HepG2 (cell line): ENCODE measurements around the gene RNF149. TPM values are rescaled to one million over a fixed set of nuclear protein-coding genes. Genes with fewer than 3 reads are reported as not detected.

Experiments
- ADNP ChIP-seq: sonication (generic); formaldehyde crosslinking; IDR thresholded peaks from 2 replicates; pipeline ENCODE4 v1.4.0; 2020; ENCODE audit warnings: missing genetic modification reagents
- HIVEP1 ChIP-seq: sonication (generic); formaldehyde crosslinking; IDR thresholded peaks from 2 replicates; pipeline ENCODE4 v1.4.0; 2020; ENCODE audit warnings: mild to moderate bottlenecking, missing genetic modification reagents
- HNRNPL ChIP-seq: fragments of 200-400 bp; formaldehyde crosslinking; IDR thresholded peaks from 2 replicates; pipeline ENCODE4 v1.6.1; 2017; ENCODE audit warnings: mild to moderate bottlenecking, low read depth, low read length
- KDM1A ChIP-seq: IDR thresholded peaks from 2 replicates; pipeline ENCODE4 v1.6.1; 2016; ENCODE audit warnings: missing compliant biosample characterization
- TAF15 ChIP-seq: fragments of 200-400 bp; formaldehyde crosslinking; IDR thresholded peaks from one replicate; pipeline ENCODE4 v1.6.1; 2018; ENCODE audit warnings: mild to moderate bottlenecking, low read depth, low read length; ENCODE audit not compliant: poor library complexity, severe bottlenecking
- ZBTB42 ChIP-seq: sonication (generic); formaldehyde crosslinking; IDR thresholded peaks from 2 replicates; pipeline ENCODE4 v1.5.0; 2020; ENCODE audit warnings: mild to moderate bottlenecking, missing genetic modification reagents
- ZC3H4 ChIP-seq: sonication (generic); formaldehyde crosslinking; IDR thresholded peaks from 2 replicates; pipeline ENCODE4 v1.4.0; 2020; ENCODE audit warnings: missing genetic modification reagents, borderline replicate concordance
- ZFP1 ChIP-seq: IDR thresholded peaks from 2 replicates; pipeline ENCODE4 v1.6.1; 2016
- ZFP90 ChIP-seq: sonication (generic); formaldehyde crosslinking; IDR thresholded peaks from 2 replicates; pipeline ENCODE4 v1.8.0; 2022; ENCODE audit warnings: missing genetic modification reagents, mild to moderate bottlenecking, inconsistent platforms, borderline replicate concordance
- polyA plus RNA-seq, 8 experiments: library from polyadenylated mRNA; depleted of rRNA in 3 of 8; stranded (reverse) in 7 of 8; unstranded in 1 of 8; fragments of >200 nt; fragmentation: Illumina TruSeq in 4 of 8; extraction: Trizol in 4 of 8; gene quantifications; 2 replicates each; pipeline versions ENCODE4 v1.2.1 to v1.2.3, GENCODE V29; 2011 to 2016; ENCODE audit warnings: low read depth in 4 of 8, missing spikeins in 1 of 8, mixed read lengths in 1 of 8; ENCODE audit not compliant: insufficient read depth in 1 of 8
- total RNA-seq, 5 experiments: library from RNA; depleted of rRNA; stranded (reverse); fragments of >200 nt; fragmentation: Illumina TruSeq; extraction: Trizol; gene quantifications; 2 replicates each; pipeline ENCODE4 v1.2.3, GENCODE V29; 2016; ENCODE audit warnings: low read depth in 1 of 5
- TF ChIP-seq, protein P1 (sequence below): sonication (generic); formaldehyde crosslinking; IDR thresholded peaks from 2 replicates; pipeline ENCODE4 v1.4.0; 2020; ENCODE audit warnings: mild to moderate bottlenecking, missing genetic modification reagents
- TF ChIP-seq, protein P2 (sequence below): sonication (generic); formaldehyde crosslinking; conservative IDR thresholded peaks from 2 replicates; pipeline ENCODE4 v1.4.0; 2020; ENCODE audit warnings: mild to moderate bottlenecking, missing genetic modification reagents, moderate library complexity
- TF ChIP-seq, protein P3 (sequence below): sonication (generic); formaldehyde crosslinking; IDR thresholded peaks from 2 replicates; pipeline ENCODE4 v1.4.0; 2020; ENCODE audit warnings: missing genetic modification reagents, borderline replicate concordance
- TF ChIP-seq, protein P4 (sequence below): sonication (generic); formaldehyde crosslinking; IDR thresholded peaks from 2 replicates; pipeline ENCODE4 v1.5.1; 2020; ENCODE audit warnings: missing genetic modification reagents, mild to moderate bottlenecking, borderline replicate concordance

Gene RNF149
- total and polyA plus RNA-seq, 2 of the 13 experiments (the other 11 are each of a cell fraction or from before 2014, with no cell fraction given) = 87.6 to 109 TPM

DNA sequence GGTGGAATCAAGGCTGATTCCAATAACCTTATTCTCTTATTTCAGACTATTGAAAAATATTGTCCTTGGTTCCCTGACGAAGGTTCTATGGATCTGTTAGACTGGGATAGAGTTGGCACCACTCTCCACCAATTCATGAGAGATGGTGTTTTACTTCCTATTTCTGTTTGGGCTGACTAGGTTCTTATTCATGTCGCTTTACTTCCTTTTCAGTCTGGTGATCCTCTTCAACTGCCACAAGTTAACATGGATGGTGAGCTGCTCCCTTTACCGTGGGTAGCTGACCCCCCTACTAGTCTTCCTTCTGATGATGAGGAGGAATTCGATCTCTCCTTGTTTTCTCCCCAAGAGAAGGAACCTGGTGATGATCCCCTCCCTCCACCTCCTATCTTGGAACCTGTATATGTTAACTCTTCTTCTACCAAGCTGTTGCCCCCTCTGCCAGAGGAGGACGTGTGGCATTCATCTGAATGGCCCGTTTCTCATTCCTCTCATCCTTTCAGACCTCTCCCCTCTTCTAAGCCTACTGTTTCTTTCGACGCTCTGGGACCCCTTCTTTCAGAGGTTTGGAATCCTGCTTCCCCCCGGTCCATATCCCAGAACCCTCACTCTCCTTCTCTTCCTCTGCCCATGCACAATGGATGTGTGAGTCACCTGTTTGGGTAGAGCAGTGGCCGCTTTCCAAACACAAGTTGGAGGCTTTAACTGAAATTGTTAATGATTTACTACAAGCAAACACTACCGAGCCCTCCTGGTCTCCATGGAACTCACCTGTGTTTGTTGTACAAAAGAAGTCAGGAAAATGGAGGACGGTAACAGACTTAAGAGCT lies 69.4 kb downstream of the RNF149 start (continued):
- TF ChIP-seq, protein P1, sequence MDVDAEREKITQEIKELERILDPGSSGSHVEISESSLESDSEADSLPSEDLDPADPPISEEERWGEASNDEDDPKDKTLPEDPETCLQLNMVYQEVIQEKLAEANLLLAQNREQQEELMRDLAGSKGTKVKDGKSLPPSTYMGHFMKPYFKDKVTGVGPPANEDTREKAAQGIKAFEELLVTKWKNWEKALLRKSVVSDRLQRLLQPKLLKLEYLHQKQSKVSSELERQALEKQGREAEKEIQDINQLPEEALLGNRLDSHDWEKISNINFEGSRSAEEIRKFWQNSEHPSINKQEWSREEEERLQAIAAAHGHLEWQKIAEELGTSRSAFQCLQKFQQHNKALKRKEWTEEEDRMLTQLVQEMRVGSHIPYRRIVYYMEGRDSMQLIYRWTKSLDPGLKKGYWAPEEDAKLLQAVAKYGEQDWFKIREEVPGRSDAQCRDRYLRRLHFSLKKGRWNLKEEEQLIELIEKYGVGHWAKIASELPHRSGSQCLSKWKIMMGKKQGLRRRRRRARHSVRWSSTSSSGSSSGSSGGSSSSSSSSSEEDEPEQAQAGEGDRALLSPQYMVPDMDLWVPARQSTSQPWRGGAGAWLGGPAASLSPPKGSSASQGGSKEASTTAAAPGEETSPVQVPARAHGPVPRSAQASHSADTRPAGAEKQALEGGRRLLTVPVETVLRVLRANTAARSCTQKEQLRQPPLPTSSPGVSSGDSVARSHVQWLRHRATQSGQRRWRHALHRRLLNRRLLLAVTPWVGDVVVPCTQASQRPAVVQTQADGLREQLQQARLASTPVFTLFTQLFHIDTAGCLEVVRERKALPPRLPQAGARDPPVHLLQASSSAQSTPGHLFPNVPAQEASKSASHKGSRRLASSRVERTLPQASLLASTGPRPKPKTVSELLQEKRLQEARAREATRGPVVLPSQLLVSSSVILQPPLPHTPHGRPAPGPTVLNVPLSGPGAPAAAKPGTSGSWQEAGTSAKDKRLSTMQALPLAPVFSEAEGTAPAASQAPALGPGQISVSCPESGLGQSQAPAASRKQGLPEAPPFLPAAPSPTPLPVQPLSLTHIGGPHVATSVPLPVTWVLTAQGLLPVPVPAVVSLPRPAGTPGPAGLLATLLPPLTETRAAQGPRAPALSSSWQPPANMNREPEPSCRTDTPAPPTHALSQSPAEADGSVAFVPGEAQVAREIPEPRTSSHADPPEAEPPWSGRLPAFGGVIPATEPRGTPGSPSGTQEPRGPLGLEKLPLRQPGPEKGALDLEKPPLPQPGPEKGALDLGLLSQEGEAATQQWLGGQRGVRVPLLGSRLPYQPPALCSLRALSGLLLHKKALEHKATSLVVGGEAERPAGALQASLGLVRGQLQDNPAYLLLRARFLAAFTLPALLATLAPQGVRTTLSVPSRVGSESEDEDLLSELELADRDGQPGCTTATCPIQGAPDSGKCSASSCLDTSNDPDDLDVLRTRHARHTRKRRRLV (CRISPR knock-in tag) = no peak
- no peak for TF ChIP-seq ZBTB42 (CRISPR knock-in tag)
- peak; percentile 68 for TF ChIP-seq ZFP90 (CRISPR knock-in tag)
- no peak for TF ChIP-seq ZC3H4 (CRISPR knock-in tag)
- peak; percentile 45; the same call in 1 of the 2 replicates for TF ChIP-seq ZFP1
- TF ChIP-seq, protein P2, sequence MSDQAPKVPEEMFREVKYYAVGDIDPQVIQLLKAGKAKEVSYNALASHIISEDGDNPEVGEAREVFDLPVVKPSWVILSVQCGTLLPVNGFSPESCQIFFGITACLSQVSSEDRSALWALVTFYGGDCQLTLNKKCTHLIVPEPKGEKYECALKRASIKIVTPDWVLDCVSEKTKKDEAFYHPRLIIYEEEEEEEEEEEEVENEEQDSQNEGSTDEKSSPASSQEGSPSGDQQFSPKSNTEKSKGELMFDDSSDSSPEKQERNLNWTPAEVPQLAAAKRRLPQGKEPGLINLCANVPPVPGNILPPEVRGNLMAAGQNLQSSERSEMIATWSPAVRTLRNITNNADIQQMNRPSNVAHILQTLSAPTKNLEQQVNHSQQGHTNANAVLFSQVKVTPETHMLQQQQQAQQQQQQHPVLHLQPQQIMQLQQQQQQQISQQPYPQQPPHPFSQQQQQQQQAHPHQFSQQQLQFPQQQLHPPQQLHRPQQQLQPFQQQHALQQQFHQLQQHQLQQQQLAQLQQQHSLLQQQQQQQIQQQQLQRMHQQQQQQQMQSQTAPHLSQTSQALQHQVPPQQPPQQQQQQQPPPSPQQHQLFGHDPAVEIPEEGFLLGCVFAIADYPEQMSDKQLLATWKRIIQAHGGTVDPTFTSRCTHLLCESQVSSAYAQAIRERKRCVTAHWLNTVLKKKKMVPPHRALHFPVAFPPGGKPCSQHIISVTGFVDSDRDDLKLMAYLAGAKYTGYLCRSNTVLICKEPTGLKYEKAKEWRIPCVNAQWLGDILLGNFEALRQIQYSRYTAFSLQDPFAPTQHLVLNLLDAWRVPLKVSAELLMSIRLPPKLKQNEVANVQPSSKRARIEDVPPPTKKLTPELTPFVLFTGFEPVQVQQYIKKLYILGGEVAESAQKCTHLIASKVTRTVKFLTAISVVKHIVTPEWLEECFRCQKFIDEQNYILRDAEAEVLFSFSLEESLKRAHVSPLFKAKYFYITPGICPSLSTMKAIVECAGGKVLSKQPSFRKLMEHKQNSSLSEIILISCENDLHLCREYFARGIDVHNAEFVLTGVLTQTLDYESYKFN (CRISPR knock-in tag) = peak; percentile 96
- TF ChIP-seq HIVEP1 (CRISPR knock-in tag) = no peak
- TF ChIP-seq KDM1A (CRISPR knock-in tag) = no peak
- TF ChIP-seq, protein P3, sequence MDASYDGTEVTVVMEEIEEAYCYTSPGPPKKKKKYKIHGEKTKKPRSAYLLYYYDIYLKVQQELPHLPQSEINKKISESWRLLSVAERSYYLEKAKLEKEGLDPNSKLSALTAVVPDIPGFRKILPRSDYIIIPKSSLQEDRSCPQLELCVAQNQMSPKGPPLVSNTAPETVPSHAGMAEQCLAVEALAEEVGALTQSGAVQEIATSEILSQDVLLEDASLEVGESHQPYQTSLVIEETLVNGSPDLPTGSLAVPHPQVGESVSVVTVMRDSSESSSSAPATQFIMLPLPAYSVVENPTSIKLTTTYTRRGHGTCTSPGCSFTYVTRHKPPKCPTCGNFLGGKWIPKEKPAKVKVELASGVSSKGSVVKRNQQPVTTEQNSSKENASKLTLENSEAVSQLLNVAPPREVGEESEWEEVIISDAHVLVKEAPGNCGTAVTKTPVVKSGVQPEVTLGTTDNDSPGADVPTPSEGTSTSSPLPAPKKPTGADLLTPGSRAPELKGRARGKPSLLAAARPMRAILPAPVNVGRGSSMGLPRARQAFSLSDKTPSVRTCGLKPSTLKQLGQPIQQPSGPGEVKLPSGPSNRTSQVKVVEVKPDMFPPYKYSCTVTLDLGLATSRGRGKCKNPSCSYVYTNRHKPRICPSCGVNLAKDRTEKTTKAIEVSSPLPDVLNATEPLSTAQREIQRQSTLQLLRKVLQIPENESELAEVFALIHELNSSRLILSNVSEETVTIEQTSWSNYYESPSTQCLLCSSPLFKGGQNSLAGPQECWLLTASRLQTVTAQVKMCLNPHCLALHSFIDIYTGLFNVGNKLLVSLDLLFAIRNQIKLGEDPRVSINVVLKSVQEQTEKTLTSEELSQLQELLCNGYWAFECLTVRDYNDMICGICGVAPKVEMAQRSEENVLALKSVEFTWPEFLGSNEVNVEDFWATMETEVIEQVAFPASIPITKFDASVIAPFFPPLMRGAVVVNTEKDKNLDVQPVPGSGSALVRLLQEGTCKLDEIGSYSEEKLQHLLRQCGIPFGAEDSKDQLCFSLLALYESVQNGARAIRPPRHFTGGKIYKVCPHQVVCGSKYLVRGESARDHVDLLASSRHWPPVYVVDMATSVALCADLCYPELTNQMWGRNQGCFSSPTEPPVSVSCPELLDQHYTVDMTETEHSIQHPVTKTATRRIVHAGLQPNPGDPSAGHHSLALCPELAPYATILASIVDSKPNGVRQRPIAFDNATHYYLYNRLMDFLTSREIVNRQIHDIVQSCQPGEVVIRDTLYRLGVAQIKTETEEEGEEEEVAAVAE (CRISPR knock-in tag) = peak; percentile 51; the same call in 1 of the 2 replicates
- TF ChIP-seq HNRNPL = no peak
- TF ChIP-seq, protein P4, sequence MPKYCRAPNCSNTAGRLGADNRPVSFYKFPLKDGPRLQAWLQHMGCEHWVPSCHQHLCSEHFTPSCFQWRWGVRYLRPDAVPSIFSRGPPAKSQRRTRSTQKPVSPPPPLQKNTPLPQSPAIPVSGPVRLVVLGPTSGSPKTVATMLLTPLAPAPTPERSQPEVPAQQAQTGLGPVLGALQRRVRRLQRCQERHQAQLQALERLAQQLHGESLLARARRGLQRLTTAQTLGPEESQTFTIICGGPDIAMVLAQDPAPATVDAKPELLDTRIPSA (CRISPR knock-in tag) = 0 out of 2 replicates have a peak, but pooled peaks have one; percentile 44
- no peak for TF ChIP-seq ADNP (CRISPR knock-in tag)
- no peak for TF ChIP-seq TAF15
